SK-N-SH (cell line): ENCODE measurements around the gene SMC1B. TPM values are rescaled to one million over a fixed set of nuclear protein-coding genes. Genes with fewer than 3 reads are reported as not detected.

ENCODE experiments used
- CTCF ChIA-PET: fragments of 300-600, 350-600 bp; formaldehyde crosslinking; extraction: SDS; loops from one replicate; lab custom pipeline; 2021; lab: Yijun Ruan, JAX
- POLR2A ChIA-PET: fragments of 350-600 bp; sonication (Branson Sonifier 250); formaldehyde crosslinking; extraction: SDS; loops from one replicate; lab custom pipeline; 2020; ENCODE audit warnings: antibody characterized with exemption, inconsistent platforms; lab: Yijun Ruan, JAX
- DNase-seq: peaks from one replicate; pipeline ENCODE4 v3.0.0; 2012
- H2AFZ ChIP-seq: fragments of 200-600 bp; sonication (generic); 2 replicates; pipeline ENCODE4 v1.8.1; 2016; ENCODE audit warnings: antibody characterized with exemption, mild to moderate bottlenecking, low read depth
- H3F3A ChIP-seq: fragments of 200-600 bp; sonication (generic); replicated peaks from 2 replicates; pipeline ENCODE3; 2016; ENCODE audit warnings: antibody characterized with exemption, mild to moderate bottlenecking; ENCODE audit not compliant: insufficient read depth
- H3K27ac ChIP-seq, 2 experiments: fragments of 200-500 bp in 1 of 2; fragments of 200-600 bp in 1 of 2; sonication (Bioruptor generic) in 1 of 2; sonication (generic), shearing (Covaris generic) in 1 of 2; 2 replicates each; pipeline versions ENCODE4 v1.5.1 to v1.6.1; 2014 to 2016; ENCODE audit warnings: low read depth in 2 of 2, inconsistent platforms in 1 of 2, low read length in 1 of 2, mild to moderate bottlenecking in 1 of 2, mixed read lengths in 1 of 2
- H3K27me3 ChIP-seq: fragments of 200-600 bp; sonication (generic), shearing (Covaris generic); 2 replicates; pipeline ENCODE4 v1.6.1; 2016; ENCODE audit warnings: mixed run types; ENCODE audit not compliant: insufficient read depth
- H3K36me3 ChIP-seq, 2 experiments: fragments of 200-500 bp in 1 of 2; fragments of 200-600 bp in 1 of 2; sonication (Bioruptor generic) in 1 of 2; sonication (generic) in 1 of 2; replicated peaks in 1 of 2; 2 replicates each; pipeline versions ENCODE3 to v1.5.1; 2014 to 2016; ENCODE audit warnings: low read length in 1 of 2, mild to moderate bottlenecking in 1 of 2; ENCODE audit not compliant: insufficient read depth in 2 of 2, control insufficient read depth in 1 of 2
- H3K4me1 ChIP-seq, 2 experiments: fragments of 200-500 bp in 1 of 2; fragments of 200-600 bp in 1 of 2; sonication (Bioruptor generic) in 1 of 2; sonication (generic), shearing (Covaris generic) in 1 of 2; 2 replicates each; pipeline versions ENCODE4 v1.5.1 to v1.6.1; 2014 to 2016; ENCODE audit warnings: low read depth in 1 of 2, low read length in 1 of 2, mixed run types in 1 of 2; ENCODE audit not compliant: insufficient read depth in 2 of 2, control insufficient read depth in 1 of 2
- H3K4me2 ChIP-seq: fragments of 200-600 bp; sonication (generic), shearing (Covaris generic); 2 replicates; pipeline ENCODE4 v1.6.1; 2017; ENCODE audit warnings: mixed run types
- H3K4me3 ChIP-seq, 2 experiments: fragments of 200-500 bp in 1 of 2; fragments of 200-600 bp in 1 of 2; sonication (Bioruptor generic) in 1 of 2; sonication (generic), shearing (Covaris generic) in 1 of 2; 2 replicates each; pipeline versions ENCODE4 v1.5.1 to v1.8.1; 2014 to 2016; ENCODE audit warnings: low read depth in 2 of 2, inconsistent platforms in 1 of 2, low read length in 1 of 2, mild to moderate bottlenecking in 1 of 2, mixed read lengths in 1 of 2, moderate library complexity in 1 of 2
- H3K79me2 ChIP-seq: fragments of 200-600 bp; sonication (generic); 2 replicates; pipeline ENCODE4 v1.8.1; 2017; ENCODE audit warnings: mild to moderate bottlenecking; ENCODE audit not compliant: insufficient read depth
- H3K9ac ChIP-seq: fragments of 200-600 bp; sonication (generic); 2 replicates; pipeline ENCODE4 v1.6.1; 2017; ENCODE audit warnings: mixed run types
- H3K9me2 ChIP-seq: fragments of 200-600 bp; sonication (generic); 2 replicates; pipeline ENCODE4 v1.6.1; 2017; ENCODE audit warnings: mixed run types
- H3K9me3 ChIP-seq: fragments of 200-600 bp; sonication (generic); 2 replicates; pipeline ENCODE4 v1.6.1; 2017; ENCODE audit warnings: mixed run types, mild to moderate bottlenecking, moderate library complexity
- H4K20me1 ChIP-seq: fragments of 200-600 bp; sonication (generic); 2 replicates; pipeline ENCODE4 v1.6.1; 2017; ENCODE audit warnings: mild to moderate bottlenecking, mixed run types; ENCODE audit not compliant: insufficient read depth
- CHD2 ChIP-seq: fragments of 150-350 bp; IDR thresholded peaks from 2 replicates; pipeline ENCODE4 v1.6.1; 2018; ENCODE audit warnings: low read length; ENCODE audit not compliant: partially characterized antibody
- ELF1 ChIP-seq: IDR thresholded peaks from 2 replicates; pipeline ENCODE4 v1.4.0; 2012
- EP300 ChIP-seq, 2 experiments: IDR thresholded peaks; 2 replicates each; pipeline versions ENCODE4 v1.4.0 to v1.6.1; 2012; ENCODE audit warnings: borderline replicate concordance in 1 of 2, low read depth in 1 of 2, low read length in 1 of 2
- EZH2phosphoT487 ChIP-seq: fragments of 200-600 bp; sonication (generic); IDR thresholded peaks from 2 replicates; pipeline ENCODE4 v1.6.1; 2017; ENCODE audit warnings: low read depth, mixed run types, mild to moderate bottlenecking, antibody characterized with exemption, moderate library complexity, borderline replicate concordance
- FOSL2 ChIP-seq: IDR thresholded peaks from 2 replicates; pipeline ENCODE4 v1.4.0; 2012; ENCODE audit warnings: low read depth, mild to moderate bottlenecking, moderate library complexity, borderline replicate concordance
- FOXM1 ChIP-seq: IDR thresholded peaks from 2 replicates; pipeline ENCODE4 v1.4.0; 2012; ENCODE audit warnings: low read depth, mild to moderate bottlenecking
- GABPA ChIP-seq: IDR thresholded peaks from 2 replicates; pipeline ENCODE4 v1.4.0; 2012; ENCODE audit warnings: low read depth, mild to moderate bottlenecking
- GATA2 ChIP-seq: sonication (generic); formaldehyde crosslinking; IDR thresholded peaks from 2 replicates; pipeline ENCODE4 v1.5.0; 2020; ENCODE audit warnings: mild to moderate bottlenecking, missing genetic modification reagents
- MEF2A ChIP-seq: IDR thresholded peaks from 2 replicates; pipeline ENCODE4 v1.4.0; 2012; ENCODE audit warnings: low read depth, borderline replicate concordance
- MXI1 ChIP-seq: IDR thresholded peaks from 2 replicates; pipeline ENCODE4 v1.6.1; 2012; ENCODE audit warnings: mild to moderate bottlenecking, low read depth, low read length, improper control_type of control experiment
- NRF1 ChIP-seq: IDR thresholded peaks from 2 replicates; pipeline ENCODE4 v1.6.1; 2012; ENCODE audit warnings: low read depth, mild to moderate bottlenecking, low read length
- RAD21 ChIP-seq: IDR thresholded peaks from 2 replicates; pipeline ENCODE4 v1.6.1; 2012; ENCODE audit warnings: mild to moderate bottlenecking, low read length
- RCOR1 ChIP-seq: fragments of 150-350 bp; IDR thresholded peaks from 2 replicates; pipeline ENCODE4 v1.6.1; 2017; ENCODE audit warnings: antibody characterized with exemption, low read length
- RXRA ChIP-seq: IDR thresholded peaks from 2 replicates; pipeline ENCODE4 v1.4.0; 2012; ENCODE audit warnings: low read depth, mild to moderate bottlenecking, borderline replicate concordance
- SIN3A ChIP-seq: IDR thresholded peaks from 2 replicates; pipeline ENCODE4 v1.6.1; 2012; ENCODE audit warnings: low read depth, mild to moderate bottlenecking, low read length, moderate library complexity, borderline replicate concordance
- YY1 ChIP-seq: IDR thresholded peaks from 2 replicates; pipeline ENCODE4 v1.4.0; 2012; ENCODE audit warnings: low read depth, mild to moderate bottlenecking
- WGBS: methylation state at CpG from one replicate; pipeline ENCODE4 v1.1.6; 2017; ENCODE audit warnings: low lambda C conversion rate; 5-methylcytosine and 5-hydroxymethylcytosine counted together
- polyA plus RNA-seq, 3 experiments: library from polyadenylated mRNA; depleted of rRNA; stranded (reverse); fragments of >200 nt; gene quantifications; 2 replicates each; pipeline ENCODE4 v1.2.3, GENCODE V29; 2012
- TF ChIP-seq, protein P1 (sequence below): IDR thresholded peaks from 2 replicates; pipeline ENCODE4 v1.4.0; 2012; ENCODE audit warnings: low read depth
- TF ChIP-seq, protein P2 (sequence below): IDR thresholded peaks from 2 replicates; pipeline ENCODE4 v1.4.0; 2012; ENCODE audit warnings: low read depth, borderline replicate concordance
- TF ChIP-seq, protein P3 (sequence below): IDR thresholded peaks from 2 replicates; pipeline ENCODE4 v1.6.1; 2012; ENCODE audit warnings: mild to moderate bottlenecking, low read depth, low read length, moderate library complexity
- TF ChIP-seq, protein P4 (sequence below): fragments of 150-350 bp; IDR thresholded peaks from 2 replicates; pipeline ENCODE4 v1.6.1; 2016; ENCODE audit warnings: mild to moderate bottlenecking, low read depth, low read length
- TF ChIP-seq, protein P5 (sequence below): fragments of 200-600 bp; sonication (generic); IDR thresholded peaks from 2 replicates; pipeline ENCODE4 v1.6.1; 2017; ENCODE audit warnings: antibody characterized with exemption, mild to moderate bottlenecking, moderate library complexity
- TF ChIP-seq, protein P6 (sequence below): IDR thresholded peaks from 2 replicates; pipeline ENCODE4; 2012

SMC1B gene
- polyA plus RNA-seq, 1 of the 3 experiments (the other 2 are of a cell fraction), result not detected

DNA sequence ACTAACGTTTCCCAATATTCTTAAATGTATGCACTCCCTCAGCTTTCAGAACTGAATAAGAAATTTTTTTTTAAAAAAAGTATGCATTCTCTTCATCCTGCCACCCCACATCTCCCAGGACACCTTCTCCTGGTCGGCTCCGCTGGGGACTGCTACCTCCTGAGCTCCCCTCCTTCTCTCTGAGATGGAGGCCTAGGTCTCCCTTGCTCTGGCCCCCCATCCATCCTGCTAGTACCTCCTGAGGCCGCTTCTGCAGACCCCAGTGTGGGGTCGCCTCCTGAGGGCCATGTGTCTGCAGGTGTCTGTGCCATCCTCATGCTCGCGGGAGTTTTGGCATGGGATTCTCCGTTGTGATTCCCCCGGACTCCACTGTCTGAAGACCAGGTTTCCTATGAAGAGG is 75.9 kb downstream of the SMC1B start (continued):
- TF ChIP-seq RXRA, result no peak
- TF ChIP-seq CHD2, result no peak
- TF ChIP-seq RCOR1, result no peak
- TF ChIP-seq, protein P1, sequence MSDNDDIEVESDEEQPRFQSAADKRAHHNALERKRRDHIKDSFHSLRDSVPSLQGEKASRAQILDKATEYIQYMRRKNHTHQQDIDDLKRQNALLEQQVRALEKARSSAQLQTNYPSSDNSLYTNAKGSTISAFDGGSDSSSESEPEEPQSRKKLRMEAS, result no peak
- no peak for TF ChIP-seq GATA2 (CRISPR knock-in tag)
- no peak for TF ChIP-seq FOXM1
- no peak for TF ChIP-seq EZH2phosphoT487
- TF ChIP-seq GABPA, result no peak
- TF ChIP-seq, protein P2, sequence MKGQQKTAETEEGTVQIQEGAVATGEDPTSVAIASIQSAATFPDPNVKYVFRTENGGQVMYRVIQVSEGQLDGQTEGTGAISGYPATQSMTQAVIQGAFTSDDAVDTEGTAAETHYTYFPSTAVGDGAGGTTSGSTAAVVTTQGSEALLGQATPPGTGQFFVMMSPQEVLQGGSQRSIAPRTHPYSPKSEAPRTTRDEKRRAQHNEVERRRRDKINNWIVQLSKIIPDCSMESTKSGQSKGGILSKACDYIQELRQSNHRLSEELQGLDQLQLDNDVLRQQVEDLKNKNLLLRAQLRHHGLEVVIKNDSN, result no peak
- TF ChIP-seq, all 33 proteins: peak for 0

DNA sequence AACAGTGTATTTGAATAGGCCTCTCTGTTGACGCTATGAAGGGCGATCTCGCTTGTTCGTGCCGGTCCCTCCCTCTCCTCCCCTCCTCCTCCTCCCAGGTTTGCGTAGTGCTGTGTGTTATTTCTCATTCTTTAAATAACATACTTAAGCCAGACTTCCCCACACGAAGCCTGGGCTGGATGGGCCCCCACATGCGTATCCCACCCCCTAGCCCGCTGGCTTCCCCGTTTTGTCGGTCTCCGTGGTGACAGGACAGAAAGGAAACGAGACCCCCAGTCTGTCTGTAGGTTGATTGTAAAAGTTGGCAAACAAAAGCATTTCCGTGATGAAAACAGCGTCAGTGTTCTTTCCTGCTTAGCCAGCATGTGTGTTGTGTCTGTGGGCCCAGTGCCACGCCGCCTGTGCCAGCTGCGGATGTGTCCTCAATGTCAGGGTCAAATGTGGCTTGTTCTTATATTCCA is 76.4 kb downstream of the SMC1B start:
- Histone ChIP-seq H4K20me1 (no peaks in the 10 kb centered on the region), H3K4me3 (no peak overlapping the region), H3K36me3 (peaks cover 11 to 66% of the 10 kb centered on the region in 2 experiments), H2AFZ (no peak overlapping the region), H3K79me2 (no peaks in the 10 kb centered on the region), H3K27me3 (no peaks in the 10 kb centered on the region), H3K9ac (no peak overlapping the region), H3K4me2 (no peak overlapping the region), H3K9me2 (no peaks in the 10 kb centered on the region), H3K4me1 (peaks cover 0 to 6% of the 10 kb centered on the region in 2 experiments; a peak in 1 of 4 replicates), H3K27ac (no peak overlapping the region; a peak in 1 of 4 replicates), H3F3A (no peaks in the 10 kb centered on the region), H3K9me3 (no peaks in the 10 kb centered on the region)
- ChIA-PET POLR2A (no interaction called here), CTCF (interaction anchor here (0.8 kb wide), 1 partner anchor 45 kb away, joined by 3 read pairs; no protein-coding TSS in a partner anchor)
- WGBS, result 91% methylated on average over 18 of the region's 18 CpGs
- DNase-seq, result no peak
- TF ChIP-seq MEF2A, result no peak
- no peak for TF ChIP-seq YY1
- TF ChIP-seq FOSL2, result no peak
- no peak for TF ChIP-seq ELF1
- TF ChIP-seq MXI1, result no peak
- TF ChIP-seq RAD21, result no peak
- TF ChIP-seq, protein P3, sequence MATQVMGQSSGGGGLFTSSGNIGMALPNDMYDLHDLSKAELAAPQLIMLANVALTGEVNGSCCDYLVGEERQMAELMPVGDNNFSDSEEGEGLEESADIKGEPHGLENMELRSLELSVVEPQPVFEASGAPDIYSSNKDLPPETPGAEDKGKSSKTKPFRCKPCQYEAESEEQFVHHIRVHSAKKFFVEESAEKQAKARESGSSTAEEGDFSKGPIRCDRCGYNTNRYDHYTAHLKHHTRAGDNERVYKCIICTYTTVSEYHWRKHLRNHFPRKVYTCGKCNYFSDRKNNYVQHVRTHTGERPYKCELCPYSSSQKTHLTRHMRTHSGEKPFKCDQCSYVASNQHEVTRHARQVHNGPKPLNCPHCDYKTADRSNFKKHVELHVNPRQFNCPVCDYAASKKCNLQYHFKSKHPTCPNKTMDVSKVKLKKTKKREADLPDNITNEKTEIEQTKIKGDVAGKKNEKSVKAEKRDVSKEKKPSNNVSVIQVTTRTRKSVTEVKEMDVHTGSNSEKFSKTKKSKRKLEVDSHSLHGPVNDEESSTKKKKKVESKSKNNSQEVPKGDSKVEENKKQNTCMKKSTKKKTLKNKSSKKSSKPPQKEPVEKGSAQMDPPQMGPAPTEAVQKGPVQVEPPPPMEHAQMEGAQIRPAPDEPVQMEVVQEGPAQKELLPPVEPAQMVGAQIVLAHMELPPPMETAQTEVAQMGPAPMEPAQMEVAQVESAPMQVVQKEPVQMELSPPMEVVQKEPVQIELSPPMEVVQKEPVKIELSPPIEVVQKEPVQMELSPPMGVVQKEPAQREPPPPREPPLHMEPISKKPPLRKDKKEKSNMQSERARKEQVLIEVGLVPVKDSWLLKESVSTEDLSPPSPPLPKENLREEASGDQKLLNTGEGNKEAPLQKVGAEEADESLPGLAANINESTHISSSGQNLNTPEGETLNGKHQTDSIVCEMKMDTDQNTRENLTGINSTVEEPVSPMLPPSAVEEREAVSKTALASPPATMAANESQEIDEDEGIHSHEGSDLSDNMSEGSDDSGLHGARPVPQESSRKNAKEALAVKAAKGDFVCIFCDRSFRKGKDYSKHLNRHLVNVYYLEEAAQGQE, result no peak
- no peak for TF ChIP-seq NRF1
- TF ChIP-seq, protein P4, sequence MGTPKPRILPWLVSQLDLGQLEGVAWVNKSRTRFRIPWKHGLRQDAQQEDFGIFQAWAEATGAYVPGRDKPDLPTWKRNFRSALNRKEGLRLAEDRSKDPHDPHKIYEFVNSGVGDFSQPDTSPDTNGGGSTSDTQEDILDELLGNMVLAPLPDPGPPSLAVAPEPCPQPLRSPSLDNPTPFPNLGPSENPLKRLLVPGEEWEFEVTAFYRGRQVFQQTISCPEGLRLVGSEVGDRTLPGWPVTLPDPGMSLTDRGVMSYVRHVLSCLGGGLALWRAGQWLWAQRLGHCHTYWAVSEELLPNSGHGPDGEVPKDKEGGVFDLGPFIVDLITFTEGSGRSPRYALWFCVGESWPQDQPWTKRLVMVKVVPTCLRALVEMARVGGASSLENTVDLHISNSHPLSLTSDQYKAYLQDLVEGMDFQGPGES, result no peak
- TF ChIP-seq EP300 (IDR thresholded peaks at IDR 0.05; ENCODE audit: borderline replicate concordance in 1 of 2, low read depth in 1 of 2, low read length in 1 of 2), result no peak
- TF ChIP-seq CHD2, result no peak
- TF ChIP-seq, protein P5, sequence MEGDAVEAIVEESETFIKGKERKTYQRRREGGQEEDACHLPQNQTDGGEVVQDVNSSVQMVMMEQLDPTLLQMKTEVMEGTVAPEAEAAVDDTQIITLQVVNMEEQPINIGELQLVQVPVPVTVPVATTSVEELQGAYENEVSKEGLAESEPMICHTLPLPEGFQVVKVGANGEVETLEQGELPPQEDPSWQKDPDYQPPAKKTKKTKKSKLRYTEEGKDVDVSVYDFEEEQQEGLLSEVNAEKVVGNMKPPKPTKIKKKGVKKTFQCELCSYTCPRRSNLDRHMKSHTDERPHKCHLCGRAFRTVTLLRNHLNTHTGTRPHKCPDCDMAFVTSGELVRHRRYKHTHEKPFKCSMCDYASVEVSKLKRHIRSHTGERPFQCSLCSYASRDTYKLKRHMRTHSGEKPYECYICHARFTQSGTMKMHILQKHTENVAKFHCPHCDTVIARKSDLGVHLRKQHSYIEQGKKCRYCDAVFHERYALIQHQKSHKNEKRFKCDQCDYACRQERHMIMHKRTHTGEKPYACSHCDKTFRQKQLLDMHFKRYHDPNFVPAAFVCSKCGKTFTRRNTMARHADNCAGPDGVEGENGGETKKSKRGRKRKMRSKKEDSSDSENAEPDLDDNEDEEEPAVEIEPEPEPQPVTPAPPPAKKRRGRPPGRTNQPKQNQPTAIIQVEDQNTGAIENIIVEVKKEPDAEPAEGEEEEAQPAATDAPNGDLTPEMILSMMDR, result no peak
- TF ChIP-seq SIN3A, result no peak
- TF ChIP-seq, protein P6, sequence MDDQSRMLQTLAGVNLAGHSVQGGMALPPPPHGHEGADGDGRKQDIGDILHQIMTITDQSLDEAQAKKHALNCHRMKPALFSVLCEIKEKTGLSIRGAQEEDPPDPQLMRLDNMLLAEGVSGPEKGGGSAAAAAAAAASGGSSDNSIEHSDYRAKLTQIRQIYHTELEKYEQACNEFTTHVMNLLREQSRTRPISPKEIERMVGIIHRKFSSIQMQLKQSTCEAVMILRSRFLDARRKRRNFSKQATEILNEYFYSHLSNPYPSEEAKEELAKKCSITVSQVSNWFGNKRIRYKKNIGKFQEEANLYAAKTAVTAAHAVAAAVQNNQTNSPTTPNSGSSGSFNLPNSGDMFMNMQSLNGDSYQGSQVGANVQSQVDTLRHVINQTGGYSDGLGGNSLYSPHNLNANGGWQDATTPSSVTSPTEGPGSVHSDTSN, result no peak
